SHP77 treated with DMSO at 0.1 percent for 48 hours (cell line): ENCODE results near the gene NMT2.
"Not testable (repeated sequence)": the region's sequence is repeated elsewhere in the genome, so short reads cannot be mapped to it uniquely, and the experiment has no call there.

Experiments
- DNase-seq: peaks from one replicate; lab custom pipeline; 2025; lab: John Stamatoyannopoulos, UW

The NMT2 gene

DNA sequence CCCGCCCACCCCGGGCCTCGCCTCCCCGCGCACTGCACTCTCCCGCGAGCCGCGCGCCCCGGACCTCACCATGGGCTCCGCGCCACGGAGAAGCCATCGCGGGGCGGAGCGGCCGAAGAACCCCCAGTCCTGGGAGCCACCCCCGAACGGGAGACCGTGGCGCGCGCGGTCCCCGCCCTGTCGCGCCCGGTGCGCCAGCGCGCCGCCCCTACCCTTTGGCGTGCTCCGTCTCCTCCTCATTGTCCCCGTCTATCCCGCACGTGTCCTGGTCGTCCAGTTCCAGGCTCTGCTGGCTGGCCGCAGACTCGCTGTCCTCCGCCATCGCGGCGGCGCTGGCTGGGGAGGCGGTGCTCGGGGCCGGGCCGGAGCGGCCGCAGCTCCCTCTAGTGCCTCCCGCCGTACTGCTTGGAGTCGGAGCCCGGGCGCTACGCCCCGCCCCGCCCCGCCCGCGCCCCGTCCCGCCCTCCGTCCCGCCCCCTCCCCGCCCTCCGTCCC lies at the start of gene NMT2:
Gene NMT2 (minus strand): TSS at position 403 of the 495 bp plus-strand sequence. CDS start 81 bp downstream, at position 322.
- DNase-seq, result no peak

DNA sequence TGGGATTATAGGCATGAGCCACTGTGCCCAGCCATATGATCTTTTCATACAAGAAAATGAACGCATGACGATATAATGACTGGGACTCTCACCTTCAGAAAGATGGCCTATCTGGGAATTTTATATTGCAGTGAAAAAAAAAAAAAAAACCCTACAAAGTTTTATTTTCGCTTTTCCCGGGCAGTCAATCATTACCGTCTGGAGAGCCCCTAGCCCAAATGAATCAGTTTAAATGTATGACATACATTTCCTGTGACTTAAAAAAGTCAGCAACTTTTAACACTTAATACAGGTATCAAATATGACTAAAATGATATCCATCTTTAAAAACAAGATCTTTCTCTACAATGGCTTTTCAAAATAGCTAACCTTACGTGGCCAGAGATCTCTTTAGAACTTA lies 48.2 kb upstream of the NMT2 start:
- DNase-seq, result no peak

DNA sequence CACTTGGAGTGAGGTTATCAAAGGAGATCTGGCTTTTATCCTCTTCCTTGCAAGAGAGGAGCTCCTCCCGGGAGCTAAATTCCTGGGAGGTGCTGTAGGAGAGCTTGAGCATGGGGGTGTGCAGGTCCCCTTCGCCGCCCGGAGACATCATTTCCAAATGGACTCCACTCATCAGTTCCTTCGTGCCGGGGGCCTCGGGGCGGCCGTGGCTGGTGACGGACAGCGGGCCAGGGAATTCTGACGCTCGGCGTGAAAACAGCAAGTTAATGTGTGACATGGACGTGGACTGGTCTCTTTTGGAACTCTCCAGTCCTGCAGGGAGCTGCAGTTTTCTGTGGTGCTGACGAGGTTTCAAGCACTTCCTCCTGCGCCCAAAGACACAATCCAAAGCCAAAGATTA lies 45.7 kb upstream of the NMT2 start:
- no peak for DNase-seq

DNA sequence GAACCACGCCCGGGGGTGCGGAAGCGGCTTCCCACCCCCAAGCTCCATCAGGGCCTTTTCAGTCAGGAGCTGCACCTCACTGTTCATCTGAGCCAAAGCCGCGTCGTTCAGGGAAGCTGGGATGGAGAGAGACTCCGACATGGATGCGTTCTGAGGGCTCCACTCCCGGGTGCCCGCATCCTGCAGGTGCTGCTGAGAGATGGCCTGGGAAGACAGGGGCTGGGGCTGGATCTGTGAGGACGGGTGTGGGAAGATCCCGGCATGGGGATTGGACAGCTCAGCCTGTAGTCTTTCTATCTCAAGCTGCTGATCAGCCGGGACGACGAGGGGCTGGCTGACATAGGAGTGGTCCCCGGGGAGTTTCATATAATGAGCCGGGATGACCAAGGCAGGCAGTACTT lies 45.0 kb upstream of the NMT2 start:
- DNase-seq, result no peak

DNA sequence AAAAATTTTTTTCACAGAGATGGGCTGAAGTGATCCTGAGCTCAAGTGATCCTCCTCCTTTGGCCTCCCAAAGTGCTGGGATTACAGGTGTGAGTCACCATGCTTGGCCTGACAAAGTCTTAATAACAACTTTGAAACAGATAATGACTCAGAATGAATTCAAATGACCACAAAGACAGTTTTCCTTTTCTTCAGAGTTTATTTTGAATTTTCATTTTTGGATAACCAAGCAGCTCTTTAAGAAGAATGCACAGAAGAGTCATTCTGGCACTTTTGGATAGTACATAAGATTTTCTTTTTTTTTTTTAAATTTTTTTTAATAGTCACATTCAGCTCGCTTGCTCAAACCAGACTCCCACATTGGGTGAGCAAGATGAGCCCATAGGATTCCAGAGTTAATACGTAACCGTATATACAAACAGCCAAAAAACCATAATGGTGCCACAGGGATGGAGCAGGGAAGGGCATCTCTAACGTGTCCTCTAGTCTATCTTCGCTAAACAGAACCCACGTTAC lies 43.0 kb upstream of the NMT2 start:
- DNase-seq, result no peak

DNA sequence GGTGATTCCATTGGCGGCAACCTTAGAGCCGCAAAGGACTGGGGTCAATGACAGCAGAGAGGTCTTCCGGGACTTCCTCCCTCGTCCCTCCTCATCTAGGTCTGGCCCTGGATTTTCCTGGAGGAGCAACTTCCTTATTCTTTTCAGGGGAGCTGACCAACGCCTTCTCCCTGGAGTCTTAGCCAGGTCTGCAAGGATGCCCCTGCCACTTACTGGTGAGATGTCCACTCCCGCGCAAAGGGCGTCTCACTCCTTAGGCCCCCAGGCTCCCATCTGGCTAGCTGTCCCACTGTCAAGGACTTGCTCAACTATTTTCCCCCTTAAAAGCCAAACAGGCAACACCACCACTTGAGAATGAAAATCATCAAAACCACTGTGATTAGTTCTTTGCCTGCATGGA lies 42.0 kb upstream of the NMT2 start:
- no peak for DNase-seq

DNA sequence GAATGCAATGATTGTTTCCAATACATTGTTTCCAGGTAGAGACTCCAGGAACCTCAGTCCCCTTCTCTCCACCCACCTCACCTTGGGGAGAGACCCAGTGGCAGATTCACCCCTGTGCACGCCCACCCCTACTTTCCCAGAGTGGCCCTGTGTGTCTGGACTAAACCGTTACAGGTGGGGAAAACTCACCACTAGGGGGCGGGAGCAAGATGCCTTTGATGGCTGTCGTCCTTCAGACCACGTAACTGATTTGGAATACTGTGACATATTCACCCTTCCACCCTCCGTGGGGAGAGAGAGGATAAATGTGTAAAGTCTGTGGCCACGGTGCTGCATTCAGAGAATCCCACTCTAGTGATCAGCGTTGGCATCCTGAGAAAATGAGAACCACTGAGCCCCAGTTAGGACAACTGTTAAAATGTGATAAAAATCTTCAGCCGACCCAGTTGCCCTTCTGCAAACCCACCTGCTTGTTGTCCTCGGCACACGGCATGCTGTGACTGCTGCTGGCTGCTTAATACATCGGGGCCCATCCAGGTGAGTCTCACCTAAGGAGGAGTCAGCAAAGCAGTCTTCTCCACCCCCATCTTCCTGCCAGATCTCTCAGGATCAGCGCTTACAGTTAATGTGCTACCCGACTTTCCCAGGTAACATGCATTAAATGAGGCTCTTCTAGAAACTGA lies 41.5 kb upstream of the NMT2 start:
- peak; percentile 50 for DNase-seq

DNA sequence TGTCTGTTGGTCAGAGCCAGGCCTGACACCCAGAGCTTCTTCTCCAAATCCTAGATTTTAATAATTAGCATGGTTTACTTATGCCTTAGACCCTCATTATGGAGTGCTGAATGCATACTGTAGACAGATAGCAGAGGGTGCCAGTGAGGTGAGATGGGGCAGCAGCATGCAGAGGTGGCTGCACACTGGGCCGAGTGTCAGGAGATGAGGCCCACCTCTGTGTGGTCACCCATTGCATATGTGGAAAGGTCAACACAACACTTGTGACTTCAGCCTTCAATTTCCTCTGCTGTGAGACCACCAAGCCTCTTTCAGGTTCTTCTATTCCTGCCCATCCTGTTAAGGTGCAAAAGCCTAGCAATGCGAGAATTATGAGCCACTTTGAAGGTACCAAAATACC lies 39.7 kb upstream of the NMT2 start:
- DNase-seq, result no peak

DNA sequence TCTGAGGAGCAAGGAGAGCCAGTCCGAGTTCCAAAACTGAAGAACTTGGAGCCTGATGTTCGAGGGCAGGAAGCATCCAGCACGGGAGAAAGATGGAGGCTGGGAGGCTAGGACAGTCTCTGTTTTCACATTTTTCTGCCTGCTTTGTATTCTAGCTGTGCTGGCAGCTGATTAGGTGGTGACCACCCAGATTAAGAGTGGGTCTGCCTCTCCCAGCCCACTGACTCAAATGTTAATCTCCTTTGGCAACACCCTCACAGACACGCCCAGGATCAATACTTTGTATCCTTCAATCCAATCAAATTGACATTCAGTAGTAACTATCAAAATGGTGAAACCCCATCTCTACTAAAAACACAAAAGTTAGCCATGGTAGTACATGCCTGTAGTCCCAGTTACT lies 38.9 kb upstream of the NMT2 start:
- DNase-seq, result not testable (repeated sequence)

DNA sequence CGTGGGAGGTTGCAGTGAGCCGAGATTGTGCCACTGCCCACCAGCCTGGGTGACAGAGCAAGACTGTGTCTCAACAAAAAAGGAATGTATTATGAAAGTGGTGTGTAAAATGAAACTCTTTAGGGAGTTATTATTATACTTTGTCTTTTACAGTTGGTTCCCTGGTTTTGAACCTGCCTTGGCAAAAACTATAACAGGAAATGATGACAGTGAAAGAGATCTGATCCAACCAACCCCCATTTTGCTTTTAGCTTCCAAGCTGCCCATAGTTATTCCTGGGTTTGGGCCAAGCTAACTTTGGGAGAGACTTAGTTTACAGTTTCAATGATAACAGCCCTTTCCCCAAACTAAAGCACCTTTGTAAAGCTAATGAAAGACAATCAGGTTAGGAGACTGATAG lies 34.1 kb upstream of the NMT2 start:
- no peak for DNase-seq

DNA sequence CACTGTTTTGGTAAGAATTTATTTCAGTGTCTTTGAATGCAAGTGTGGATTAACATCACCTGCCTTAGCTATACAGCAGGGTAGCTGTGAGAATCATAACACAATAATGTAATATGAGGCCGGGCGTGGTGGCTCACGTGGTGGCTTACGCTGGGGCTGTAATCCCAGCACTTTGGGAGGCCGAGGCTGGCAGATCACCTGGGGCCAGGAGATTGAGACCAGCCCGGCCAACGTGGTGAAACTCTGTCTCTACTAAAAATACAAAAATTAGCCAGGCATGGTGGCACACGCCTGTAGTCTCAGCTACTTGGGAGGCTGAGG lies 33.8 kb upstream of the NMT2 start:
- not testable (repeated sequence) for DNase-seq

DNA sequence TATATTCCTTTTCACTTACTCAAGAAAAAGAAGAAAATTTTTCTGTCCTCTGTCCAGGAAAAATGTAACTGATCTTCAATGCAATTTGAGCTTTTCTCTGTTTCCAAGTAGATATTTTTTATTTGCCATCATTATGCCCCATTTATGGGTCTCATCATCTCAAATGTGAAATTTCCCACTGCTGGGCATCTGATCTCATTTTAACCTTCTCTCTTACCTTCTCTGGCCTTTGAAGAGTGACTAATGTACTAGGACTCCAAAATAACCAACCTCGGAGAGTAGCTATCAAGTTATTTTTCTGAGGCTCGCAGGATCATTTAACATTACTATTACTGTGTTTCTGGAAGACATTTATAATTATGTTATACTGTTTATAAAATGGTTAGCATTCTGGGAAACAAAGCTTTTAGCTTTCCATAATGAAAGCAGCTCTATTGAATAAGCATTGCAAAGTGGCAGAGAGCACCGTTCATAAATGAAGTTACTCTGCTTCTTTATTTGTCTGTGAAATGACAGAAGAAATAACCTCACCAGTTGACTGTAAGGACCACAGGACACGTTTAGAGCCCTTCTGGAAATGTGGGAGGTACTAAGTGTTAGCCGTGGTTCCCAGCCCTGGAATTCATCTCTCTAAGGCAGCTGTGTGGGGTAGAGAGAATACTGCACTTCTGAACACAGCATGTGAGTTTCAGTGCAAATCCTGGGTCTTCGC lies 33.3 kb upstream of the NMT2 start:
- DNase-seq, result no peak

DNA sequence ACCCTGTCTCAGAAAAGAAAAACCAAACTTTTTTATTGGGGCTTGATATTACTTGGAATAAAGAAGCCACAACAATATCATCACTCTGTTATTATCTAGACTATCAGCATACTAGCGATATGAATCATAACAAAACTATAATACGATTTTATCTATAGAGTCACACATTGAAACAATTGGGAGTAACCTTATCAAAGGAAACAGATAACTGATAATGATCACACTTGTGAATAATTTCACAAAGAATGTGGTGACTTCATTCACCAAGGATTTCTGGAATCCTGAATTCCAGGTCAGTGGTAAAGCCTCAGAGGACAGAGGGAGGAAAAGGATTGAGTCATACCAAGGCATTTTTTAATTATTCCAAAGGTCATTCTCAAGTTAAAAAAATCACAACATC lies 32.1 kb upstream of the NMT2 start:
- no peak for DNase-seq

DNA sequence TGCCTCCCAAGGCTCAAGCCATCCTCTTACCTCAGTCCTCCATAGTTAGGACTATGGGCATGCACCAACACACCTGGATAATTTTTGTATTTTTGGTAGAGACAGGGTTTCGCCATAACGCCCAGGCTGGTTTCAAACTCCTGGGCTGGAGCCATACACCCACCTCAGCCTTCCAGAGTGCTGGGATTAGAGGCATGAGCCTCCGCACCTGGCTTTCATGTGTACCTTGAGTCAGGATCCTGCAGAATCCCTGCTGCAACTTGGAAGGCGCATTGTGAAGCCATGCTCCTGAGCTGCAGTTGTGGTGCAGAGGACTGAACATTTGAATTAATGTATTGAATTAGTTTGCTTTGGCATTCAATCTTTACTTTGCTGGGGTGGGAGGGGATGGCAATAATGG lies 29.4 kb upstream of the NMT2 start:
- no peak for DNase-seq

DNA sequence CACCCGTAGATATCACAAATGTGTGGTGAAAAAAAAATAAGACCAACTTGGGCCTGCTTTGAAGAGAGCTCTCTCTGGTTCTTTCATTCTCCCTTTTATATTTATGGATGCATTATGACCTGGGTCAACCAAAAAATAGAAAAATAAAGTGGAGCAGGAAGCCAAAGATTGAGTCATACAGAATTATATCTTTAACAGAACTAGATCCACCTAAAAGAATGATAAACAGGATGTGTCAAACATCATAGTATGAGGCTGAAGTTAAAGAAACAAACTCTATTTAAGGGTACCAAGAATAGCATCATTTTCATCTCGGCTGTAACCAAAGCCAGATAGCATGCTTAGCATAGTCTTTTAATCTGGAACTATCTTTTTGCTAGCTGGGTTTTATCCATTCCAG lies 28.8 kb upstream of the NMT2 start:
- no peak for DNase-seq

DNA sequence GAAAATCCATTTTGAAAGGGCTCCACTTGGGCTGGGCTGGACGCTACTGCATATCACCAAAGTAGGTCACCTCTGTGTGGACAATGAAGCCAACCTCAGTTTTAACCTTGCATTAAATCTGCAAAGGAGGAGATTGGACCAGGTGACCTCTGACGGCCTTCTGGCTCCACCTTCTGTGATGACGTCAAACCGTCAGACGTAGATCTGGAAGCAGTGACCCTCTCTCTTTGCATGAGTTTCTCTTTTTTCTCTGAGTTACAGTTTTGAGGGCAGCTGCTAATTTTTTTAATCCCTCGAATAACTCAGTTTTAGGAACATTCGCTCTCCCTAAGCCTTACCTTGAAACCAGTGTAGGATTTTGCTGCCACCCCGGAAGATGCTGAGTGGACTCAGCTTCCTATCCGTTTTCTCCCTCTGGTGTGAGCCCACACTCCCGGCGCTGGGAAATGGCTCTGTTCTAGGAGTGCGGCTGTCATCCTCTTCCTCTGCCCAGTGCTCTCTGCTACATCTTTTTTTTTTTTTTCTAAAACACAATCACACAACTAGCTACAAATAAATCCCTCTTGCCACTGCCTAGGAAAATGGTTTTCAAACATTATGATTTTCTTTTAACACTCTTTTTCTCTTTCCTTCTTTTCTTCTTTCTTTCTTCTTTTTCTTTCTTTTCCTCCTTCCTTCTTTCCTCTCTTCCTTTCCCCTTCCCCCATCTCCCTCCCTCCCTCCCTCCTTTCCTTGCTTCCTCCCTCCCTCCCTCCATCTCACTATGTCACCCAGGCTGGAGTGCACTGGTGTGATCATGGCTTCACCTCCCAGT lies 27.7 kb upstream of the NMT2 start:
- DNase-seq, result no peak

DNA sequence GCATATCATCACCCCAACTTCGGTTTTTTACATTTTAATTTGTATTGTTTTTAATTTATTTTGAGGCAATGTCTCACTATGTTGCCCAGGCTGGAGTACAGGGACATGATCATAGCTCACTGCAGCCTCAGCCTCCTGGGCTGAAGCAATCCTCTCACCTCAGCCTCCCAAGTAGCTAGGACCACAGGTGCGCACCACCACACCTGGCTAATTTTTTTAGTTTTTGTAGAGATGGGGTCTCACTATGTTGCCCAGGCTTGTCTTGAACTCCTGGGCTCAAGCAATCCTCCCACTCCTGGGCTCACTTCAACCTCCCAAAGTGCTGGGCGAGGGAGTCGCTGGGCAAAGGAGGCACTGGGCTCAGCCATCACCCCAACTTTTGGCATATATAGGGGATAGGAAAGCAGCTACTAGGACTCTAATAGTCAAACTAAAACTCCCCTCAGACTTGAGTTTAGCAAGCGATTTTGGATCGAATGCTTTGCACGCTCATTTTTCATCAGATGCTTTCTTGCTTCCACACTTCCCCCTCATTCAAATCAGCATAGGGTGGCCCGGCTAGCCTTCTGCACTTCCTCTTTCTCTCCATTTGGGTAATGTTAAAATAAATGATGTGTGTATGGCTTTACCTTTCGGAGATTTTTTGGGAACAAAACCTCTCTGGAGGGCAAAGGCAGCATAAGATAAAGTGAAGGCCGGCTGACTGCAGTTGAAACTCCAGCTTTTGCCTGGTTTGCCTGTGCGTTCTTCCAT lies 20.8 kb upstream of the NMT2 start:
- DNase-seq, result no peak

DNA sequence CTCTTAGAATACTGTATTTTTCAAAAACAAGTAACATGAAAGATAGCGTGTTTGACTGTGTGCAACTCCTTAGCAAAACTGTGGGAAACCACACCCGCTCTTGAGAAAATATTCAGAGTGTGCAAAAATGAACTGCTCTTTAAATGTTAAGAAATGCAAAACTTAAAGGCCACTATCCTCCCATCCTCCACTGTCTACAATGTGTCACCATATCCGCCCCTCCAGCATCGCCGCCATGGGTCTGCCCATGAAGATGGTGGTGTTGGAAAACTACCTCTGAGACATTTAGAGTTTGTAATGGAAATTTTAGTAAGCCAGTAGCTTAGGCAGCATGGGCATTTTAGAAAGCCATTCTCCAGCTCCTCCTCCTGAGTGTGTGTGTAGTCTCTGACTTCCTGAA lies 20.1 kb upstream of the NMT2 start:
- DNase-seq, result no peak

DNA sequence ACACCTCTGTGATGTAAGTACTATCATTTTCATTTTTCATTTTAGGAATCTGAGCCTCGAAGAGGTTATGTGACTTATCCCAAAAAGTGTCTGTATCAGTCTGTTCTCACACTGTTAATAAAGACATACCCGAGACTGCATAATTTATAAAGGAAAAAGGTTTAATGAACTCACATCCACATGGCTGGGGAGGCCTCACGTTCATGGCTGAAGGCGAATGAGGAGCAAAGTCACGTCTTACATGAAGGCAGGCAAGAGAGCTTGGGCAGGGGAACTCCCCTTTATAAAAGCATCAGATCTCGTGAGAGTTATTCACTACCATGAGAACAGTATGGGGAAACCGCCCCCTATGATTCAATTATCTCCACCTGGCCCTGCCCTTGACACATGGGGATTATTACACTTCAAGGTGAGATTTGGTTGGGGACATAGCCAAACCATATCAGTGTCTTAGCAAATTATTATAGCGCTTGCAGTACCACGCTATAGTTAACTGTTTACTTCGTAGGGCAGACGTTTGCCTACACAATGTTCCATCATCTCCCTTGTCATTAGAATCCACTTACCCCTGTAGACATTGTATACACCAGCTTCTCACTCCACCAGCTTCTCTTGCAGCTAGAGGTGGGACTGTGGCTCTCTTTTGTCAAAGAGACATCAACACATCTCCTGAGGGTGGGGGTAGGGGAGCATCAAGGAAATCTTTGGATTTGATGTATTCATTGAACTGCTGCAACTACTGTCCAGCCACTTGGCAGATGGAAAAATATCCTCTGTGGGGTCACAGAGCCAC lies 15.4 kb upstream of the NMT2 start:
- DNase-seq, result no peak

DNA sequence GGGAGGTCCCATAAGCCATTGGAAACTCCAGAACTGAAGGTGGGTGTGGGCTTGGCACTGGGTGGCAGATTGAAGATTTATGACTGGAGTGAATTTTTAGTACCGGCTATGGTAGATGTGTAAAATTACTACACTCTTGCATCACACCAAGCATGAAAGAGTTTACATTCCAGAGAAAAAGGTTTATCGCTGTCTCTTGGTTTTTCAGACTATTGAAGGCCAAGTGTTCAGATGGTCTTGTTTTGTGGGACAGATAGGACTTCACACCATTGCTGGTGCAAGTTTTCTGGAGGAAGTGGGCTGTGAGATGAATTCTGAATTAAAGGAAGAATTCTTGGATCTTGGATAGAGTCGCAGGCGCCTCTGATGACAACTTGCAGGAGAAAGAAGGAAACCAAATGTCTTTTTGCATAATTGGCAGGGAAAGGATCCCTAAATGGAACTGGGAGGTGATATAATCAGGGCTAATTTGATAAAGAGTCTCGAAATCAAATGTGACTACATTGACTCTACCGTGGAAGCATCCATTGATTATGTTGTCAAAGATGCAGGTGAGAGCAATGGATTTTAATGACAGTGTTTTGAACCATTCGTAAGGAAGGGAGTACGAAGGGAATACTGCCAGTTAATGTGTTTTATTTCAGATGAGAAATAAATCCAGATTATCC lies 14.2 kb upstream of the NMT2 start:
- DNase-seq, result no peak
